Pancreas (tissue), 10 donors: ENCODE results near the gene MPPED1. TPM values are rescaled to one million over a fixed set of nuclear protein-coding genes. Genes with fewer than 3 reads are reported as not detected.
A peak's percentile ranks its signal among the peaks of the same experiment; 100 is the strongest.

Source experiments
- ATAC-seq, 4 donors: fragments of 200-7000 bp; cut with Tn5 transposase; one replicate each; pipeline versions ENCODE4 v1.8.0 to v1.9.1; 2020; ENCODE audit warnings: mild to moderate bottlenecking in 4 of 4, moderate library complexity in 4 of 4
- DNase-seq, 6 donors: peaks; one replicate each; pipeline ENCODE4 v3.0.0-alpha.2; 2020
- FAIRE-seq: peaks from 2 replicates; lab custom pipeline; 2012; peaks lifted over from hg19 to GRCh38; lab: Jason Lieb, UNC
- H3K27ac ChIP-seq, 4 donors: fragments of 200-600 bp; sonication (generic); 1 replicate in 3 of 4; 2 replicates in 1 of 4; pipeline versions ENCODE4 v1.5.0 to v1.8.0; 2020
- H3K27me3 ChIP-seq, 4 donors: fragments of 200-600 bp; one replicate each; pipeline ENCODE4 v1.8.0; 2021
- H3K36me3 ChIP-seq, 3 donors: fragments of 200-600 bp; sonication (generic) in 1 of 3; one replicate each; pipeline versions ENCODE4 v1.5.0 to v1.8.0; 2020 to 2021
- H3K4me1 ChIP-seq, 3 donors: fragments of 200-600 bp; one replicate each; pipeline ENCODE4 v1.8.0; 2021
- H3K4me3 ChIP-seq, 4 donors: fragments of 200-600 bp; sonication (generic) in 2 of 4; one replicate each; pipeline versions ENCODE4 v1.5.0 to v1.8.0; 2020 to 2021
- H3K9me3 ChIP-seq, 4 donors: fragments of 200-600 bp; one replicate each; pipeline ENCODE4 v1.8.0; 2021
- WGBS, 2 donors: extraction: QIAGEN DNeasy Blood & Tissue Kit; methylation state at CpG; one replicate each; pipeline ENCODE4 v1.1.7; 2013; 5-methylcytosine and 5-hydroxymethylcytosine counted together
- intact Hi-C, 3 donors: fragments of 100-400 bp; cut with DNase I; formaldehyde crosslinking; loops; one replicate each; pipeline versions ENCODE4 v1.11.1 to v1.14.2; 2022
- polyA plus RNA-seq, 2 donors: library from polyadenylated mRNA; stranded (reverse); fragments of 200-250 nt; gene quantifications; one replicate each; pipeline ENCODE4 v1.2.3, GENCODE V29; 2013
- total RNA-seq, 6 donors: library from RNA; stranded (reverse); fragmentation: NEBNext Ultra II Directional in 4 of 6; extraction: Animal tissue kit (Norgen Biotek cat#: 25700) in 4 of 6; gene quantifications; one replicate each; pipeline versions ENCODE4 v1.2.1 to v1.2.4, GENCODE V29; 2021 to 2023
- TF ChIP-seq, protein P1 (sequence below), 4 donors: fragments of 200-600 bp; sonication (generic) in 3 of 4; IDR thresholded peaks; one replicate each; pipeline versions ENCODE4 v1.5.0 to v1.8.0; 2021; ENCODE audit warnings: antibody characterized with exemption in 4 of 4
- donor health status: healthy with polysubstance abuse.
- donor health status: DM: no; HTN: no; CAD: no; lungs with moderate emphysema.
- donor health status: DM: no; HTN: no; CAD: no.
- donor health status: control.
- donor health status: control.
- donor health status: Bipolar disorder and iron deficiency.
- donor health status: DM: yes; HTN: yes; CAD: no.
- donor health status: DM: no; HTN: no; CAD: no.
- donor health status: DM: no; HTN: no; CAD: no.
- donor health status: DM: yes; HTN: yes; CAD: no.

The MPPED1 gene
- total and polyA plus RNA-seq, 8 donors, result 0.05 TPM; not detected in 7

DNA sequence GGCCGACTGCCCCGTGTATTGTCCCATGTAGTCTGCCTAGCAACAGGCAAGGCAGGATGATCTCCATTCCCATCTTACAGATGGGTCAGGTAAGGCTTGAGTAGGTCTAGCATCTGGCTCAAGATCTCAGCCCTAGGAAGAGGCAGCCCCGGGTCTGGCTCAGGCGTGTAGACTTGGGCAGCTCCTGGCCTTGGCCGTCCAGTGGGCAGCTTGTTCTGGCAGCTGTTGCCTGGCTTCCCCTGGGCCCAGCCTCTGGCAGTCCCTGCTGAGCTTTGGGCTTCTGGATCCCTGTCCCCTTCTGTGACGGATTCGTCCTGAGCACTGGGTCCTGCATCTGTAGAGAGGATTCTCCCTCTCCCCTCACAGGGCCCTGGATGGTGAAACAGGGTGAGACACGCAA lies 72.4 kb downstream of the MPPED1 start:
- Histone ChIP-seq H3K9me3 (no peaks in the 10 kb centered on the region), H3K36me3 (no peaks in the 10 kb centered on the region), H3K4me1 (no peaks in the 10 kb centered on the region), H3K27ac (no peak overlapping the region), H3K27me3 (peaks cover 0 to 4% (median 0%) of the 10 kb centered on the region in 4 donors), H3K4me3 (no peak overlapping the region)
- no peak for FAIRE-seq
- TF ChIP-seq, protein P1, sequence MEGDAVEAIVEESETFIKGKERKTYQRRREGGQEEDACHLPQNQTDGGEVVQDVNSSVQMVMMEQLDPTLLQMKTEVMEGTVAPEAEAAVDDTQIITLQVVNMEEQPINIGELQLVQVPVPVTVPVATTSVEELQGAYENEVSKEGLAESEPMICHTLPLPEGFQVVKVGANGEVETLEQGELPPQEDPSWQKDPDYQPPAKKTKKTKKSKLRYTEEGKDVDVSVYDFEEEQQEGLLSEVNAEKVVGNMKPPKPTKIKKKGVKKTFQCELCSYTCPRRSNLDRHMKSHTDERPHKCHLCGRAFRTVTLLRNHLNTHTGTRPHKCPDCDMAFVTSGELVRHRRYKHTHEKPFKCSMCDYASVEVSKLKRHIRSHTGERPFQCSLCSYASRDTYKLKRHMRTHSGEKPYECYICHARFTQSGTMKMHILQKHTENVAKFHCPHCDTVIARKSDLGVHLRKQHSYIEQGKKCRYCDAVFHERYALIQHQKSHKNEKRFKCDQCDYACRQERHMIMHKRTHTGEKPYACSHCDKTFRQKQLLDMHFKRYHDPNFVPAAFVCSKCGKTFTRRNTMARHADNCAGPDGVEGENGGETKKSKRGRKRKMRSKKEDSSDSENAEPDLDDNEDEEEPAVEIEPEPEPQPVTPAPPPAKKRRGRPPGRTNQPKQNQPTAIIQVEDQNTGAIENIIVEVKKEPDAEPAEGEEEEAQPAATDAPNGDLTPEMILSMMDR (IDR thresholded peaks at IDR 0.05), result no peak
- intact Hi-C loops, result no loop called here
- ATAC-seq, result no peak
- peak in 1 of 6 donors; percentile 42 for DNase-seq
- WGBS, 2 donors, result 64 to 71% methylated on average over 8 of the region's 8 CpGs

DNA sequence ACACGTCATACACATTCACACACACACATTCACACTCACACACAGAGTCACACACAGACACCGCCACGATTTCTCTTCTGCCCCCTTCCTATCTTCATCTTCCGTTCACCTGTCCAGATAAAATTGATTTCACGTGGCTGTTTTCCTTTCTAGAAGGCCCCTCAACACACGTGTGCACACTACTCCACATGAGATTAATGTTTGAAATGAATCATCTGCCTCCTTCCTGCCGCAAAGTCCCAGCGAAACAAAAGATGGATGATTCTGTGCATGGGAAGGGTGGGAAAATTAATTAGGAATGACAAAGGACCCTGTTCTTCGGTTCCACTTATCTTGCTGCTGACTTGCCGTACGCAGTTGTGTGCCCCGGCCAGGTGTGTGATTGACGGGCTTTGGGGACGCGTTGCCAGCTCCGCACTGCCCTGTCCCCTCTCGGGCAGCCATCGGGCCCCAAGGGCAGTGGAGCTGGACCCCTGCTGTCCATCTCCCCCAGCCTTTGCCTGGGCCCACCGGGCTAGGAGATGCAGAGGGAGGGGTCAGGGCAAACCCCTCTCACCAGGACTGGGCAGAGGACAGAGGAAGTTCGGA lies 73.8 kb downstream of the MPPED1 start:
- no peaks in the 10 kb centered on the region for H3K4me1 ChIP-seq
- DNase-seq, result no peak
- no peak overlapping the region for H3K27ac ChIP-seq
- H3K27me3 ChIP-seq, result peaks cover 0 to 4% (median 0%) of the 10 kb centered on the region in 4 donors
- no peak for ATAC-seq
- 24% methylated on average over 20 of the region's 20 CpGs for WGBS, 2 donors
- H3K4me3 ChIP-seq, result no peak overlapping the region
- intact Hi-C loops, result no loop called here
- FAIRE-seq, result no peak
- TF ChIP-seq, protein P1 (IDR thresholded peaks at IDR 0.05), result no peak
- no peaks in the 10 kb centered on the region for H3K9me3 ChIP-seq
- H3K36me3 ChIP-seq, result no peaks in the 10 kb centered on the region

DNA sequence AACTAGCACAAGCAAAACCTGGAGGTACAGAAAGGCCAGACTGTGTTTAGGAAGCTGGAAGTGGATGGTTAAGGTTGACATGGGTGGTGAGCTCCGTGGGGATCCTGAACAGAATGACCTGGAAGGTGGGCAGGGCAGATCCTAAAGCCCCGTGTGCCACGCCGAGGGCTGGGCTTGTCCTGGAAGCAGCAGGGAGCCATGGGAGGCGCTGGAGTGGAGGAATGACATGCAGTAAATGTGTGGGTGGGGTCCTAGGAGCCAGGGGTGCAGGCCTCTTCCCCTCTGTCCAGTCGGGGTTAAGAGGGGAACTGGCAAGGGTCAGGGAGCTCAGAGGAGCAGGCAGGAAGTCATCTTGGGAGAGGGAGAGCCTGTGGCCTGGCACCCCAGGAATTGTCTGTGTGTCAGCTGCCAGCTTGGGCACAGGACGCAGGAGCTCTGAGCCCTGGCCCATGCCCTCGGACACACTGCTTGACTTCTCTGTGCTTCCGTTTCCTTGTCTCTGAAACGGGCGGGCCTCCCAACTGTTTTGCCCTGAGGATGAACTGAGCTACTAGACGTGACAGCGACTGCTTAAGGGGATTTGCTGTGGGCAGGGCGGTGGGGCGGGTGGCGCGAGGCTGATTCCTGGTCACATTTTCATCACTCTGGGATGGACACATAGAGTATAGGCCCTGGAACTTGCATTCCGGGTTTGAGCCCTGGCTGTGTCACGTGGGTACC lies 75.7 kb downstream of the MPPED1 start:
- Histone ChIP-seq H3K36me3 (no peaks in the 10 kb centered on the region), H3K27me3 (peaks cover 0 to 4% (median 0%) of the 10 kb centered on the region in 4 donors), H3K27ac (no peak overlapping the region), H3K4me3 (no peak overlapping the region), H3K9me3 (no peaks in the 10 kb centered on the region), H3K4me1 (no peaks in the 10 kb centered on the region)
- TF ChIP-seq, protein P1 (IDR thresholded peaks at IDR 0.05), result no peak
- DNase-seq (peak in 1 of 6 donors; percentile 41), FAIRE-seq (no peak), ATAC-seq (no peak)
- WGBS, 2 donors, result 50 to 70% methylated on average over 19 of the region's 19 CpGs
- intact Hi-C loops, result no loop called here

DNA sequence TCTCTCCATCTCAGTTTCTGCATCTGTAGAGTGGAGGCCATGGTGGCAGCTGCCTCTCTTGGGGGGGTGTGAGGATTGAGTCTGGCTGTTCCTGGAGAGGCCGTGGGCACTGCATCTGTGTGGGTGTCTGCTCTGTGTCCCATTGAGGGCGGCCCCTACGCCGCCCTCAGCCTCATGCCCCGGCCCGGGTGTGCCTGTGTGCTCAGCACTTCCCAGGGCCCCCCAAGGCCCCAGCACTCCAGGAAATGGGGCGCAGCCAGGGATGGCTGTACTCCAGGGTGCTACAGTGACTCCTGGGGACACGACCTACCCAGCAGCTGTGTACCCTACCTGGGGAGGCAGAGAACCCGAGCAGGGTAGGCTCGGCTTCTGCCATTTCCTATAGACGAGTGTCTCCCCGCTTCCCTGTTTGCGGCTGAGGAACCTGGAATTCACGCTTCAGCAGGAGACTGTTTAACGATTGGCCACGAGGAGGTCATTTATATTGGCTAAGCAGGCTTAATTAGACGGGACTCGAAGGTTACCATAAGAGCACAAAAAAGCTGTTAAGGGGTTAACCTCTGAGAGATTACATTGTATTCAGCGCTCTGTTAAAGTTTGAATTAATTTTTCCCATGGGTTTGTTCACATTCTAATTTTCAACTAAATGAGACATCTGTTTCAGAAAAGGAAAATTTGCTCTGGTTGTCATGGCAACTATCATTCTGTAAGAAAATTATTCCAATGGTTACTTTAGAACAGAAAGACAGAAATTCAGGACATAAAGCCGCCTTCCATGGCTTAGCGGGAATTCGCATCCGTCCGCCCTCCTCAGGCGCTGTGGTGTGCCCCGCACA lies 76.4 kb downstream of the MPPED1 start:
- peak in 1 of 6 donors; percentile 32 for DNase-seq
- peak in 1 of 4 donors; percentile 14 for ATAC-seq
- peaks cover 0 to 4% (median 0%) of the 10 kb centered on the region in 4 donors for H3K27me3 ChIP-seq
- no peaks in the 10 kb centered on the region for H3K9me3 ChIP-seq
- H3K36me3 ChIP-seq, result no peaks in the 10 kb centered on the region
- H3K4me3 ChIP-seq, result no peak overlapping the region
- FAIRE-seq, result no peak
- intact Hi-C loops, result no loop called here
- TF ChIP-seq, protein P1 (IDR thresholded peaks at IDR 0.05), result no peak
- 33 to 36% methylated on average over 26 of the region's 26 CpGs for WGBS, 2 donors
- no peak overlapping the region for H3K27ac ChIP-seq
- no peaks in the 10 kb centered on the region for H3K4me1 ChIP-seq
